Activated T-helper 1 cell treated with anti-CD3 and anti-CD28 coated beads, Interleukin-12 subunit alpha, Interleukin-12 subunit beta, Interleukin-2, Interleukin-4 antibody, amounts not matched to agents 30 ng/mL and 10 ng/mL and 1 ng/mL, durations not matched to agents 14 hours and 24 hours and 36 hours (primary cell): ENCODE results near the gene DIS3L2. TPM values are rescaled to one million over a fixed set of nuclear protein-coding genes. Genes with fewer than 3 reads are reported as not detected.
A peak's percentile ranks its signal among the peaks of the same experiment; 100 is the strongest.

Experiments used
- DNase-seq: peaks from one replicate; pipeline ENCODE4 v3.0.0; 2021; ENCODE audit warnings: low spot score
- H3K27ac Mint-ChIP-seq: one replicate; pipeline ENCODE4 v1.8.0; 2021; ENCODE audit warnings: mild to moderate bottlenecking, mixed read lengths
- H3K27me3 Mint-ChIP-seq: one replicate; pipeline ENCODE4 v1.8.0; 2022; ENCODE audit warnings: mild to moderate bottlenecking, moderate library complexity, mixed read lengths; ENCODE audit not compliant: insufficient read depth
- H3K36me3 Mint-ChIP-seq: one replicate; pipeline ENCODE4 v1.8.0; 2021; ENCODE audit warnings: low read depth, mixed read lengths
- H3K4me1 Mint-ChIP-seq: one replicate; pipeline ENCODE4 v1.8.0; 2021; ENCODE audit warnings: low read depth, mixed read lengths
- H3K4me3 Mint-ChIP-seq: one replicate; pipeline ENCODE4 v1.8.0; 2021; ENCODE audit warnings: mild to moderate bottlenecking, moderate library complexity, mixed read lengths
- H3K9me3 Mint-ChIP-seq: one replicate; pipeline ENCODE4 v1.8.0; 2021; ENCODE audit warnings: mixed read lengths
- intact Hi-C: fragments of 100-400 bp; cut with micrococcal nuclease; formaldehyde crosslinking; loops from one replicate; pipeline ENCODE4 v1.15.1; 2024
- total RNA-seq: library from RNA; stranded (reverse); gene quantifications from 2 replicates; pipeline ENCODE4 v1.2.3, GENCODE V29; 2022

DIS3L2 gene
- total RNA-seq, 1 donor from 2014 or later: 27.9 TPM

GRCh38 chr2:232213176-232213575 is 251.7 kb downstream of the DIS3L2 start:
- intact Hi-C loops: no loop called here
- H3K4me1 Mint-ChIP-seq: no peaks in the 10 kb centered on the region

GRCh38 chr2:232214053-232214452 is 252.5 kb downstream of the DIS3L2 start:
- H3K4me1 Mint-ChIP-seq: peaks cover 3% of the 10 kb centered on the region
- intact Hi-C loops: no loop called here
- DNase-seq: no peak
- H3K4me3 Mint-ChIP-seq: no peak overlapping the region
- no peaks in the 10 kb centered on the region for H3K9me3 Mint-ChIP-seq
- H3K27ac Mint-ChIP-seq: no peak overlapping the region
- H3K36me3 Mint-ChIP-seq: peaks cover 9% of the 10 kb centered on the region
- H3K27me3 Mint-ChIP-seq: no peaks in the 10 kb centered on the region

More at GRCh38 chr2:232213176-232213575, 251.7 kb downstream of the DIS3L2 start:
- H3K27ac Mint-ChIP-seq: no peak overlapping the region
- no peaks in the 10 kb centered on the region for H3K27me3 Mint-ChIP-seq
- H3K9me3 Mint-ChIP-seq: no peaks in the 10 kb centered on the region
- DNase-seq: no peak
- peaks cover 9% of the 10 kb centered on the region for H3K36me3 Mint-ChIP-seq
- H3K4me3 Mint-ChIP-seq: no peak overlapping the region

GRCh38 chr2:232216028-232216427 is 254.5 kb downstream of the DIS3L2 start:
- Mint-ChIP-seq H3K36me3 (peaks cover 3% of the 10 kb centered on the region), H3K27me3 (no peaks in the 10 kb centered on the region), H3K27ac (no peak overlapping the region), H3K4me1 (peaks cover 11% of the 10 kb centered on the region), H3K9me3 (no peaks in the 10 kb centered on the region), H3K4me3 (no peak overlapping the region)
- no peak for DNase-seq
- intact Hi-C loops: no loop called here

- intact Hi-C loops: no loop called here
- Mint-ChIP-seq H3K9me3 (no peaks in the 10 kb centered on the region), H3K4me1 (peaks cover 11% of the 10 kb centered on the region), H3K27me3 (no peaks in the 10 kb centered on the region), H3K27ac (no peak overlapping the region), H3K36me3 (no peaks in the 10 kb centered on the region), H3K4me3 (no peak overlapping the region)
- no peak for DNase-seq
These were observed 257.4 kb downstream of the DIS3L2 start for GRCh38 chr2:232218778-232219495.

GRCh38 chr2:232219496-232219870 is 258.0 kb downstream of the DIS3L2 start:
- Mint-ChIP-seq H3K9me3 (no peaks in the 10 kb centered on the region), H3K27ac (peak overlapping the region; percentile 6), H3K27me3 (no peaks in the 10 kb centered on the region), H3K4me1 (peaks cover 11% of the 10 kb centered on the region), H3K36me3 (no peaks in the 10 kb centered on the region), H3K4me3 (no peak overlapping the region)
- intact Hi-C loops: no loop called here
- no peak for DNase-seq

- intact Hi-C loops: no loop called here
- H3K36me3 Mint-ChIP-seq: no peaks in the 10 kb centered on the region
- H3K27me3 Mint-ChIP-seq: no peaks in the 10 kb centered on the region
- no peak overlapping the region for H3K4me3 Mint-ChIP-seq
- no peaks in the 10 kb centered on the region for H3K9me3 Mint-ChIP-seq
- DNase-seq: no peak
- H3K27ac Mint-ChIP-seq: no peak overlapping the region
- H3K4me1 Mint-ChIP-seq: peaks cover 11% of the 10 kb centered on the region
These were observed 258.4 kb downstream of the DIS3L2 start for GRCh38 chr2:232219932-232220331.

GRCh38 chr2:232225429-232225828 is 263.9 kb downstream of the DIS3L2 start:
- Mint-ChIP-seq H3K27ac (no peak overlapping the region), H3K4me3 (no peak overlapping the region)
- intact Hi-C loops: no loop called here

GRCh38 chr2:232225895-232226294 is 264.4 kb downstream of the DIS3L2 start:
- Mint-ChIP-seq H3K4me3 (no peak overlapping the region), H3K27ac (no peak overlapping the region), H3K27me3 (no peaks in the 10 kb centered on the region), H3K36me3 (no peaks in the 10 kb centered on the region), H3K9me3 (no peaks in the 10 kb centered on the region), H3K4me1 (no peaks in the 10 kb centered on the region)
- DNase-seq: no peak
- intact Hi-C loops: no loop called here

More at GRCh38 chr2:232225429-232225828, 263.9 kb downstream of the DIS3L2 start:
- no peak for DNase-seq
- H3K4me1 Mint-ChIP-seq: no peaks in the 10 kb centered on the region
- no peaks in the 10 kb centered on the region for H3K9me3 Mint-ChIP-seq
- no peaks in the 10 kb centered on the region for H3K27me3 Mint-ChIP-seq
- no peaks in the 10 kb centered on the region for H3K36me3 Mint-ChIP-seq

- Mint-ChIP-seq H3K4me1 (peaks cover 14% of the 10 kb centered on the region), H3K27me3 (no peaks in the 10 kb centered on the region), H3K4me3 (no peak overlapping the region), H3K36me3 (no peaks in the 10 kb centered on the region), H3K9me3 (no peaks in the 10 kb centered on the region), H3K27ac (no peak overlapping the region)
- intact Hi-C loops: no loop called here
- no peak for DNase-seq
These were observed 266.8 kb downstream of the DIS3L2 start for GRCh38 chr2:232228332-232228731.

- Mint-ChIP-seq H3K27me3 (no peaks in the 10 kb centered on the region), H3K4me1 (peaks cover 14% of the 10 kb centered on the region), H3K36me3 (no peaks in the 10 kb centered on the region), H3K27ac (no peak overlapping the region), H3K4me3 (no peak overlapping the region), H3K9me3 (no peaks in the 10 kb centered on the region)
- intact Hi-C loops: no loop called here
- no peak for DNase-seq
These were observed 267.7 kb downstream of the DIS3L2 start for GRCh38 chr2:232228971-232229894.

GRCh38 chr2:232229911-232230310 is 268.4 kb downstream of the DIS3L2 start:
- intact Hi-C loops: loop anchor here (5.0 kb wide), 1 partner anchor 303 kb away; the partner anchor contains the start of gene NPPC
- Mint-ChIP-seq H3K4me1 (peaks cover 14% of the 10 kb centered on the region), H3K9me3 (no peaks in the 10 kb centered on the region), H3K4me3 (no peak overlapping the region), H3K27me3 (no peaks in the 10 kb centered on the region), H3K36me3 (no peaks in the 10 kb centered on the region), H3K27ac (no peak overlapping the region)
- no peak for DNase-seq

GRCh38 chr2:232230560-232230959 is 269.0 kb downstream of the DIS3L2 start:
- intact Hi-C loops: loop anchor here (5.0 kb wide), 1 partner anchor 303 kb away; the partner anchor contains the start of gene NPPC
- no peak overlapping the region for H3K4me3 Mint-ChIP-seq
- no peak for DNase-seq
- H3K4me1 Mint-ChIP-seq: peaks cover 14% of the 10 kb centered on the region
- no peaks in the 10 kb centered on the region for H3K9me3 Mint-ChIP-seq
- H3K27ac Mint-ChIP-seq: no peak overlapping the region
- no peaks in the 10 kb centered on the region for H3K27me3 Mint-ChIP-seq
- H3K36me3 Mint-ChIP-seq: no peaks in the 10 kb centered on the region

GRCh38 chr2:232231554-232231953 is 270.0 kb downstream of the DIS3L2 start:
- intact Hi-C loops: loop anchor here (5.0 kb wide), 1 partner anchor 304 kb away; the partner anchor contains the start of gene NPPC
- peaks cover 20% of the 10 kb centered on the region for H3K4me1 Mint-ChIP-seq
- no peaks in the 10 kb centered on the region for H3K9me3 Mint-ChIP-seq

More at GRCh38 chr2:232231554-232231953, 270.0 kb downstream of the DIS3L2 start:
- no peak overlapping the region for H3K27ac Mint-ChIP-seq
- H3K36me3 Mint-ChIP-seq: no peaks in the 10 kb centered on the region
- no peaks in the 10 kb centered on the region for H3K27me3 Mint-ChIP-seq
- H3K4me3 Mint-ChIP-seq: no peak overlapping the region
- no peak for DNase-seq
